Esophagus squamous epithelium (tissue), 4 donors: ENCODE data around the gene PHYKPL.

Experiments used
- CTCF ChIP-seq, 6 experiments: fragments of 450-650 bp in 4 of 6; fragments of 200-600 bp in 2 of 6; sonication (generic) in 2 of 6; IDR thresholded peaks; one replicate each; pipeline ENCODE4 v1.5.1; 2016 to 2019; ENCODE audit warnings: antibody characterized with exemption in 6 of 6, mild to moderate bottlenecking in 4 of 6, moderate library complexity in 4 of 6
- POLR2A ChIP-seq, 4 donors: fragments of 450-650 bp; IDR thresholded peaks; one replicate each; pipeline ENCODE4 v1.6.1; 2017; ENCODE audit warnings: antibody characterized with exemption in 4 of 4, mild to moderate bottlenecking in 4 of 4, moderate library complexity in 3 of 4

GRCh38 chr5:178261666-178262600, 29.3 kb upstream of the PHYKPL start:
- TF ChIP-seq CTCF (IDR thresholded peaks at IDR 0.05) (no peak), POLR2A (IDR thresholded peaks at IDR 0.05) (no peak)
